HG03469 (cell line): ENCODE measurements around the gene CFAP61.
"Not testable (repeated sequence)": the region's sequence is repeated elsewhere in the genome, so short reads cannot be mapped to it uniquely, and the experiment has no call there.

Experiments used
- ATAC-seq: cut with Tn5 transposase; IDR thresholded peaks from one replicate; pipeline ENCODE4 v1.9.1; 2021; ENCODE audit warnings: mild to moderate bottlenecking, moderate library complexity, moderate number of reproducible peaks; ENCODE audit not compliant: unreplicated experiment

CFAP61 gene, protein sequence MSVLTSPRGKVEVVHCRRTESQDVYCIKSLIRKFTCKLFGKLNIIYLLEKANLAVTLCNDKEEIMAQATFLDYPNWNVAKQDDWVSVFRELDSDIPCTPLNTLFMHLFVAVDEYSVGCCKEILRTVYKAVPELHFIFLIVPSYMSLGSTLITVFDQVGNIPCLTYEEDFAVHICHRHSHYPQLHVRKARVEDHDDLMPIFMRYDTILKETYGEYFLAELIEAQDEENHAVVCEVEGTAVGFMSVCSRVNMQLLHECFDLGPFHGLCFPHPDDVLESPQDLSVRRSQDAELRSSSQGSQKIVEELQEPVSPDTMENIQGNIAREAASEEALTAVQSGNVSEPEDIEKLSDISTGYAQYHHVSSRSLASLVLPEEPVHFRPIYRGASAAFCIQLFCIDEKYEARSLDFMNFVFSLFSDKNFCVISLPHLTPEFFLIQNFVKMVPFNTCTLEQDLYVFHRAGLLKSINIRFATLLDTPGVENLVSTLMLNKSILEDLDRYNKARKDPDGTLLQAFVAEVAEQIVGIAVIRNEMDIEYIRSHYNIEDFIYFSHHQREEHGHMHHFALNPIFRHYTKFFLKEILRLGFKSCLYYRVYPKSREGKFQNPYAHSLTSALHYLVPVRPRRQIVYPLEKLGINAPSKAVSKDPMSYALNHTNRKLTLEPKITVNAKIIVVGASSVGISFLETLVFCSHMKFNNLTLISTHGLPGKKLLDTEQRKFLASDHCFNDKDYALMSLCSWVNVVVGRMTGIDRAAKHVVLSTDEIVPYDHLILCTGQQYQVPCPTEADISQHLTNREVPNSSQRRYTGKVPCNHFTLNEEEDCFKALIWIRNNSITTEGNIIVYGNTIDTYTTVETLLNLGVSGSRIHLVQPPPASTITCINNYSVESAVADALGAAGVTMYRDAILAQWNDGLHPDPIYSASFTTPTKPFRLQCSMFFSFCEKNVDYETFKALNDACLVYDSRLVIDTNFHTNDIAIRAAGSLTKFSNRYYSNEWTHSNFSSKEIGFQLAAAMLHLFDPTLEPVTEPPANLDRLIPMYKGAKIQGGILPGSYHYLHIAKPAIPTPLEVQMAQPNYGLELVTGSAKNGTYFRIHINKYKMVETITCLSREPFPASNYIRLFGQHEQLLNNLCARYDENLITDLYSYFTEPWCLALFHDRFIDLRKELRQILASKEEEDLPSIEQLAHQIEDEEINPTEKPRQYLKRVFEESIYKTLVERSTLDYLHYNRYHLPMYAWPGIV

DNA sequence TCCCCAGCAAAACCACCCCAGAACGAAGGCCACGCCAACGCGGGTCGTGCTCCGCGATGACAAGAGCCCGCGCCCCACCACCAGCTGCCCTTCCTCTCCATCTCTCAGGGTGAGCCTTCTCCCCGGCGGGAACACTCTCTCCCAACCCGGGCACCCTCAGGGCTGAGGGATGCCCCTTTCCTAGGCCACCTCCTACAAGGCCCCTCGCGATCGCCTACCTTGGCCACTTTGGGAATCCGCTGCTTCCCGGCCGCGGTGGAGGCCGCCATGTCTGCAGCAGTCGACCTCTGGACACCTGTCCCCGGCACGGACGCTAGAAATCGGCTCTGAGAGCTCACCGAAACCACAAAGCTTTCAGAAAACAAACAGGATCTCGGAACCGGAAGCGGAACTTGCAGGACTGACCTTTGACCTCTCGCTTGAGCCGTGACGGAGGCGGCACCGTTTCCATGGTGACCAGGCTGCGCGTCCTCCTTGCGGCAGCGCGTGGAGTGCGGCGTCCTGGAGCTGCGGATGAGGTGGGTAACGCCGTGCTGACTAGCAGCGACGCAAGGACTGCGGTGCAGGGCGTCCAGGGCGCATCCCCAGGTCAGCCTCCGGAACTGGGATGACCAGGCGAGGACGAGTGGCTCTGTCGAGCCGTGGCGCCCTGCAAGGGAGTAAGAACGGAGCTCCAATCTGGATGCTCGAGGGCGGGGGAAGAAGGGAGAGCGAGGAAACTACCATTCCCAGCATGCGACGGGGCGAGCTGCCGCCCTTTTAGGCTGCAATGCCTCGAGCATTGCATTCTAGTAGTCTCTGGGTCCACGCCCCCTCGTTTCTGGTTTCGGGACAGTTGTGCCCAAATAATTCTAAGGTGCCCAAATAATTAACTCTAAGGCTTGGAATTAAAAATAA is at the start of gene CFAP61, which contains the start of gene CRNKL1:
CFAP61 (plus strand) TSS at position 459 of the 897 bp plus-strand sequence. CDS start 4,122 bp downstream, outside the sequence.
CRNKL1 (minus strand) TSS at position 393 of the 897 bp plus-strand sequence; CDS start at position 269, 124 bp downstream.
- ATAC-seq: peak; percentile 90

DNA sequence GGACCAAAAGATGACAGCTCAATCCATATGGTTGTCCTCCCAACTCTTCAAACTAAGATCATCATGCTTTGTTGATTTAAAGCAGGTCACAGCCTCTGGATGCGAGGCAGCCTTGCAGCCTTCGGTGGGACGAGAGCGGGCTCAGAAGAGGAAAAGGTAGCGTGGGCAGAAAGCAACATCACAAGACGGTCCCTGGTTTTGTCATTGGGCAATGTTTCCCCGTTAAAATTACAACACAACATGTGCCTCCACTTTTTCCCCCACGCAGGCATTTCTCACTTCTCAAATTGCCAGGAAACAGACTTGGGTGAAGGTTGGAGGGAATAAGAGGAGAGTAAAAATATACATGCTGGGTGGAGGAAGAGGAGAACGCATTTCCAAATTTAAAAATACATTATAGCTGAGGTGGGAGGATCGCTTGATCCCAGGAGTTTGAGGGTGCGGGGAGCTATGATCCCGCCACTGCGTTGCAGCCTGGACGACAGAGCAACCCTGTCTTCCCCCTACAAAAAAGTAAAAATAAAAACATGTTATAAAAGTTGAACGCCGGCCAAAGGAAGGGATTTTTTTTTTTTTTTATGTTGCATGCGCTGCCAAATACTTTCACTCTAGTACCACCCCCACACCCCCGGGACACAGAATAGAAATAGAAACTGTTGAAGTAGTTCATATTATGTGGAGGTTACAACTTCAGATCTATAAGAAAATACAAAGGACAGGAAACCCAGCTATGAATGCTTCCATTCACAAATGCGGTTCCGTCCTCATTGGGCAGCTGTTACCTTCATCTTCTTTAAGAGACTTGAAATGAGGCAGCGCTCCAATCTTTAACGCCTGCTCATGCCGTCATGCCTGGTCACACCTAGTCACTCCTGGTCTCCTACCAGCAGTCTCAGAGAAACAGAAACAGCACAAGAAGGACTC is 49.0 kb upstream of the CFAP61 start:
- no peak for ATAC-seq

DNA sequence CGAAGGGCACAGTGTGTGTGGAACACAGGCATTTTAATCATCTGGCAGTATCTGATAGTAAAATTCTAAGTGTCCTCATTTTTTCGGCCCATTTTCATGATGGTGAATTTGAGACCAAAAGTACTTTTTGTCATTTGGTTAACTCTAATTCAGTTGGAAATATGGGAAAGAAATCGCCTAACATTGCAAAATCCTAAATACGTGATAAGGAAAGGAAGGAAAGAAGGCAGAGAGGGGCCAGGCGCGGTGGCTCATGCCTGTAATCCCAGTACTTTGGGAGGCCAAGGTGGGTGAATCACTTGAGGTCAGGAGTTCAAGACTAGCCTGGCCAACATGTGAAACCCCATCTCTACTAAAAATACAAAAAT is 48.4 kb upstream of the CFAP61 start:
- not testable (repeated sequence) for ATAC-seq

DNA sequence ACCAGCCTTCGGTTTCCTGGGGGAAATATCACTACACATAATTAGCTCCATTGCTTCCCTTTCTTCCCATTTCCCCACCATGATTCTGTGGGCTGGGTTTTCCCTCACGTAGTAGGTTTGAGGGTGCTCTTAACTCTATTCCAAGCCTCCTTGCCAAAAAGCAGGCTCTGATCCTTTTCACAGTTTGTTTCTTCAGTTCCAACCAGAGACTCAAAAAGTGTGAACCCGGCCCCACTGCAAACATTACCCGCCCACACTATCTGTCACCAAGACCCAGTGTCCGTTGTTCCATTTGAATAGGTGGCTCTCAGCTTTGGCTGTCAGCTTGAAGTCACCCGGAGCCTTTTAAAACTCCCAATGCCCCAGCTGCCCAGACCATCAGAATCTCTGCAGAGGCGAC is 47.0 kb upstream of the CFAP61 start:
- no peak for ATAC-seq

DNA sequence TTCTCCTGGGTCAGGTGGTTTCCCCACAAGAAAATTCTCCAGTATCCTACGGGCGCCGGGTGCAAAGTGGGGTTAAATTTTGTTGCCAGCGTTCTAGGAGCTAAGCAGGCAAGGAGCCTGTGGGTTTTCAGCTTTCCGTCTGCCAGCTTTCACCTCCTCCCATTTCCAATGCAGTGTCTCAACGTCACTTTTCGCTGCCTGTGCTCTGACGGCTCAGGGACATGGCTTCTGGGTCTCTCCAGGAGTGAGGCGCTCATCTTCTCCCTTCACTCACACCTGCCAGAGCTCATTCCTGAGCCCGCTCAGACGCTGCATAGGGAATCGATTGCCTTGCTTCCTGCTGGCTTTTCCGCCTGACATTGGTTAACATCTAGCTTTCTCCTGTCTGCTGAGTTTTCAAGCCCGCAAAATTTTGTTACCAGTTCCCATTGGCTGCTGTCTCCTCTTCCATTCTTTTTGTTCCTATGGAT is 42.5 kb upstream of the CFAP61 start:
- ATAC-seq: no peak

DNA sequence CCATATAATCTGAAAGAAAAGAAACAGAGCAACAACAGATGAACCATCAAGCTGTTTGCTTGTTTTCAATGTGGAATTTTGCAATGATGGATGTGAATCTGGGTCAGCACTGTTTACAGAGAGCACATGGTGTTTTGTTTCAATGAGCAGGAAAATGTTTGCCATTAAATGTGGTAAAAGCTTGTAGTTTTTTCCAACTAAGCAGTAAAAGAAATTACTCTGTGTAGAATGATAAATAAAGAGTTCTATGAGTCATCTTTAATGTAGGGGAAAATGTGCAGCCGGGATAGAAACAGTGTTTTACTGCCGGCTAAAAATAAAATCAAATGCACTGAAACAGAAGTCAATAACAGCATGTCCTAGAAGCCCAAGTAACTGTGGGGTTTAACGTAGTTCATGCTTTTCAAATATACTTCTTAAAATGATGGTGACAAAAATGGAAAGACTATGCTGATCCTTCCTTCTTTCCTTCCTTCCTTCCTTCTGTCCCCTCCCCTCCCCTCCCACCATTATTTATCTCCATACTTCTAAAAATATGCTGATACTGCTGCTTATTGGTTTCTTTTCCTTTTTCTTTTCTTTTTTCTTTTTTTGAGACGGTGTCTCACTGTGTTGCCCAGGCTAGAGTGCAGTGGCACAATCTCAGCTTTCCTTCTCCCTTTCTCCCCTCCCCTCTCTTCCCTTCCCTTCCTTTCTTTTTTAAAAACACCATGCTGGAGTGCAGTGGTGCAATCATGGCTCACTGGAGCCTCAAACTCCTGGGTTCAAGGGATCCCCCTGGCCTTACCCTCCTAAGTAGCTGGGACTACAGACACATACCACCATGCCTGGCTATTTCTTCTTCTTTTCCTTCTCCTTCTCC is 41.5 kb upstream of the CFAP61 start:
- no peak for ATAC-seq

DNA sequence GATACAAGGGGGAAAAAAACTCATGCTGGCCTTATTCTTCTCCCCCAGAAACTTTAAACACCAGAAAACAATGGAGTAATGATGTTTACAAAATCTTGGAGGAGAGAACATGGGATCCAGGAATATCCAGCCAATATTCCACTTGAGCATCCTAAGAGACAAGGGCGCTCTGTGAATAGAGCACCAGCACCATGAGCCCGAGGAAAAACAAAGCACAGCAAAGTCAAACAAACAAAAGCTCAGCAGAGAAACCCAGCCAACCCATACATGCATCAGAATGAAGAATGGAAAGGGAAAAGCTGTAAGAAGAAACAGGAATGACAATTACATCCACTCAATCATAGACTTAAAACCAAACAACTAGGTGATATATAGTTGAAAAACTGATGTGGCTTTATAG is 39.8 kb upstream of the CFAP61 start:
- no peak for ATAC-seq

DNA sequence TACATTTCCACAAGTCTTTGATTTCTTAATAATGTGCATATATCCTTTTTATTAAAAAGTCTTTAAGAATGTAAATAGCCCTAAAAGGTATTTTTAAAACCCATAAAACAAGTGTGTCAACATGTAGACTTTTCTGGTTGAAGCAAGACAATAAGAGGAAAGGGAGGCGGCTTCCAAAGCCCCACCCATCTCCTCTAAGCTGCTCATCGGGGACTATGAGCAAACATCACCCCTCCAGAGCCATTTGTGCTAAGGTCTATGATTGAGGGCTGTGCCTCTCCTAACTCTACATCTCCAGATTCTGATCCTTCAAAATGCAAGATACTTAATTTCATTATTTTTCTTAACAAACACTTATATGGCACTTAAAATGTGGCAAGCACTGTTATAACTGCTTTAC is 37.7 kb upstream of the CFAP61 start:
- no peak for ATAC-seq

DNA sequence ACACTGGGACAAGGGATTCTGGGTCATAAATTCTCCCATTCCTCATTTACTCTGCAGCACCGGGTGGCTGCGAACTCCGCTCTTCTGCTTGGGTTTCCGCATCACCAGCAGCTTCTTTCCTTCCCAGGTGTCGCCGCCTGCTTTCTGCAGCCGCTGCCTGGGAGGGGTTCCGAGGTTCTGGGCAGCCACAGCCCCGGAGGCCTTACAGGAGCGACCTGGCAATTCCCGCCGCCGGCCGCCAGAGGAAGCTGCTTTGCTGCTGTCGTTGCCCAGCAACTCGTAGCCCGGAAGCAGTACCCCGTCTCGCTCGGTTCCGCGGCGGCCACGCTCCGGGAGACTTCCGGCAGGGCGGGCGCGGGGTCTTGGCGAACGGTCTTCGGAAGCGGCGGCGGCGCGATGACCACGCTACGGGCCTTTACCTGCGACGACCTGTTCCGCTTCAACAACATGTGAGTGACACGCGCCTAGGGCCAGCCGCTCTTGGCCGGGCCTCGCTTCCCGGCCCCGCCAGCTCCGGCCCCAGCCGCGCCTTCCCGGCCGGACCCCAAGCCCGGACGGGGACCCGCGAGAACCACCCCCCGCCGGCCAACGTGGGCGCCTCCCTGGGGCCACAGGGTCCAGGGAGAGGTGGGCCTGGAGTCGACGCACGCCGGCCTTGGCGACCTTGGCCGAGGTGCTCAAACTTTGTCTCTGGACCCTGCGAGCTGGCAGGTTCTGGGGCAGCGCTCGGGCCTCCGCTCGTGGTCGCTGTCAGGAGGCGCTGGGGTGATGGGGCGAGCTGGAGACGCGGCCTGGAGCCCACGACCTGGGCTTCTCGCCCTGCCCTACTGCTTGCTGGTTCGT is 35.1 kb upstream of the CFAP61 start, which contains the start of gene NAA20:
NAA20 (plus strand) TSS at position 362 of the 843 bp plus-strand sequence; CDS start at position 397, 35 bp downstream.
- ATAC-seq: peak; percentile 96

DNA sequence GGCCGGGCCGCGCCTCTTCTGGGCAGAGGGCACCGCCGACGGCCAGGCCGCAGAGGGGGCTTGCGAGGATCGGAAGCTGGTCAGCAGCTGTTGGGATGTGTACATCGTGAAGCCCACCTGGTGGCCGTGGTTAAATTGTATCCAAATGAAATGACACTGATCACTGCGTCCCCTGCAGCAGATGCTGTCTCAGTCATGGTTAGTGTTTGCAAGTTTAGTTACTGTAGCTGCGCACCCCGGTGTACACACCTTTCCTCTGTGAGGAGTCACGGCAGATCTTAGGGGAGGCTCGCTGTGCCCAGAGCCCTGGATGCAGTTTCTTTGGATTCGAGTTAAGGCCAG is 34.5 kb upstream of the CFAP61 start:
- ATAC-seq: no peak

DNA sequence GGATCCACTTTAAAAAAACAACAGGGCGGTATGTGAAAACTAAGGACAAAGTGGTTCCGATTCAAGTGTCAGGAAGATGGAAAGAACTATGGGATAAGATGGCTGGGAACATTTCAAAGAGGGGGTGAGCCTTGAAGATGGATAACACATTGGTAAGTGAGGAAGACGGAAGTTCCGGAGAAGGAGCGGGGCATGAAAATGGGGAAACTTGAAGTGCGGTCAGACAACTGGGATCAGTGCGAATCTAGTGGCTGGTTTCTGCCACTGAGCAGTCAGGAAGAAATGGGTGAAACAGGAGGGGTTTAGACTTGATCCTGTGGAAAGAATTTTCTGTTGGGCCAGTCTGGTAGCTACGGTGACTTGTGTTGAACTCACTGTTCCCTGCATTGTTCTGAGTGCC is 34.0 kb upstream of the CFAP61 start:
- ATAC-seq: no peak

DNA sequence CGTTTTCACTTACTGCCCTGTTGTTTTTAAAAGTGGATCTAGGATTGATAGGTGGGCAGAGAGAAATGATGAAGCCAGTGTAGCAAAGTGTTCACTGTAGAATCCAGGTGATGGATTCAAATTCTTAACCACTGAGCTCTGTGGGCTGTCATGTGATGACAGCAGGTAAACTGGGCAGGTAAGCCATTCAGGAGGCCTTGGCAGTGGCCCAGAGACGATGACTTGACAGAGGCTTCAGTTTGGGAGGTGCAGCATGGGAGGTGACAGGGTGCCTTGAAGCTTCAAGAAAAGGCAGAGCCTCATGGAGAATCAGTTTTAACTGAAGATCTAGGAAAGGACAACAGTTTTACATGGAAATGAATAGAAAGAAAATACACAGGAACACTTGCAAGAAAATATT is 33.2 kb upstream of the CFAP61 start:
- ATAC-seq: no peak

DNA sequence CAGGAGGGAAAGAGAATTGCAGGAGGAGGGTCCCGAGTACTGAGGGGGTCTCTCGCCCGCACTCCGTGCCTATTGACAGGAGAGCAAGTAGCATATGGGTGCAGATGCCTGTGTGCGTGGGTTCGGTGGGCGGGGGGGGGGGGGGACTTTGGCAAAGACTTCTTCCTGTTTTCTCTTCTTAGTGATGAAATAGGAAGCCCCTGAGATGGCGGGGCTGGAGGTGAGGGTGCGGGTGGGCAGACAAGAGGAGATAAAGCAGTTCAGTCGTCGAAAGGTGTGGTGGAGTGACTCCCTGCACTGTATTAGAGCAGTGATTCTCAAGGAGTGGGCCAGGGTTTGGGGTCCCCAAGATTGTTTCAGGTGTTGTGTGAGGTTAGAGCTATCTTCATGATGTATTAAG is 31.4 kb upstream of the CFAP61 start:
- ATAC-seq: no peak

DNA sequence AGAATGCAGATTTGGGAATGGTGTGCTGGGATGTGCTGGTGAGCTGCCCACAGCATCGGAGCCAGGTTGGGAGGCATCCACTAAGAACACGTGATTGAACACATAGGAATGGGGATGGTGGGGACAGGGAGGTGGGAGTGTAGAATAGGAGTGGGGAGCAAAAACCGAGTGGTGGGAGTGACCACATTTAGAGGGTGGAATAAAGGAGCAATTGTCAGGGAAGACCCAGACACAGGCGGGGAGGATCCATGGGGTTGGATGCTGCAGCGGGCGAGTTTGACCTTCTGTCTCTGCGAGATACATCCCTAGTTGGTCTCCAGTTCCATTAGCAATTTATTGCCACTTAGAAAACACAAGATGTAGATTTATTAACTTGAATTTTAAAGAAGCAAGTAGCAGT is 30.5 kb upstream of the CFAP61 start:
- no peak for ATAC-seq

DNA sequence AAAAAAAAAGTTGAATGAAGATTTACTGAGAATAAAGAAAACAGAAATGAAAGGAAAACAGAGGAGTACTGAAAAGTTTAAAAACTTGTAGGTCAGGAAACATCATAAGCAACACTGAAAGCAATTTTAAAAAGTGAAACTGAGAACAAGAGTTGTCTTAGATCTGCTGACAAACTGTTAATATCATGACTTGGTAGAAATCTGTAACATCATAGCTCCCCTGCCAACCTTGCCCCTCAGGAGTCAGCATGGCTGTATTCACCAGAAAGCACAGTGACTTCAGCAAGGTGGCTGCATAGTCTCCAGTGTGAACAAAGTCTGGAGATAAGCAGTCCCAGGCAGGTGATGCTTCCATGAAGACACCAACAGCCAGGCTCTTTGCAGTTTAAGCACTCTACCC is 29.8 kb upstream of the CFAP61 start:
- peak; percentile 57 for ATAC-seq

DNA sequence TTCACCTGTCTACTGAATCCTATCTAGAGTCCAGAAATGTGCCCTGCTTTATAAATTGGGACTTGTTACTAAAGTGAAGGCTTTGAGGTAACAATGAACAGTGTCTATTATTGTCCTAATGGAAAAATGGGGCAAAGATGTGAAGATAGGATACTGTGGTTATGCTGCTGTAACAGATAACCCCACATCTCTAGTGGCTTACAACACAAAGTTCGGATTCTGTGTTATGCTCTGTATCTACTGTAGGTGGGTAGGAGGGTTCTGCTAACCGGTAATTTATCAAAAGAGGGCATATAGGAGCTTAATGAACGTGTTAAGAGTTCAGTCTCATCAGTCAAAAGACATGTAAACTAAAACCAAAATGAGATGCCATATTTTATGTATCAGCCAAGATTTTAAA is 28.9 kb upstream of the CFAP61 start:
- no peak for ATAC-seq

DNA sequence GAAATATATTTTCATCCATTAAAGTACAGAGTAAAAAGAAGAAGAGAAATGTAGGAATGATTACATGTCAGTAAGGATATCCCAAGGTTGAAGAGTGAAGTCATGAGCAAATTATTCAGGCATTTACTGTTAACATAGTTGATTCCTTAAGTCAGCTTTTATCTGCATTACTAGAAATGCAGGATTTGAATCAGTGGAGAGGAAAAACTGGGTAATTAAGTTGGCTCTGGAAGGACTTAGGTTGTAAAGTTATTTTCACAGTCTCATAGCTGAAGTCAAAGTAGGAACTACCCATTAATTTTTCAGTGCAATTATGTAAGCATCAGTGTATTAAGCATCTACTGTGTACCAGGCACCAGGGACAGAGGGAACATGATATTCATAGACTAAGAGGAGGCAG is 27.4 kb upstream of the CFAP61 start:
- ATAC-seq: no peak
